ENCODE measurements around the gene PGA4. TPM values are rescaled to one million over a fixed set of nuclear protein-coding genes. Genes with fewer than 3 reads are reported as not detected.

The PGA4 gene
- polyA plus RNA-seq, 3 donors = 1.5 to 33.5 (median 7.0) TPM

DNA sequence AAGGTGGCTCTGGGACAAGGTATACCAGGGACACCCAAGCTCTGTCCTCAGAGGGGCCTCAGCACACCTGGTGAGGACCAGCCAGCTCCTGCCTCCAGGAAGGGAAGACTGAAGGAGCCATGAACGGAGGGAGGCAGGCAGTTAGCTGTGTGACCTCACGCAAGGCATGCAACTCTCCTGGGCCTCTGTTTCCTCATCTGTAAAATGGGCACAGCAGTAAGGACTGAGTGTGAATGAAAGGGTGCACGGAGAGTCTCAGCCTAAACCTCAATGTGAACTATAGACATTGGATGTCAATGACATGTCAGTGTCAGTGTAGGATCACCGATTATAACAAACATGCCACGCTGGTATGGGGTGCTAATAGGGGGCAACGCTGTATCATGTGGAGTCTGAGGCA, 37.2 kb downstream of the PGA4 start:
- Mint-ChIP-seq H3K4me1 (peaks cover 10% of the 10 kb centered on the region), H3K27me3 (ENCODE audit: low read depth in 3 of 3) (peaks cover 0 to 2% (median 1%) of the 10 kb centered on the region in 3 donors), H3K4me3 (no peak overlapping the region), H3K36me3 (no peaks in the 10 kb centered on the region), H3K9me3 (peaks cover 0 to 1% (median 0%) of the 10 kb centered on the region in 7 donors), H3K27ac (no peak overlapping the region)
- H3K9me3 ChIP-seq (replicated peaks in 1 of 2; ENCODE audit: control insufficient read depth in 1 of 2, insufficient read depth in 1 of 2, low read length in 2 of 2) = no peaks in the 10 kb centered on the region
- no peak overlapping the region for H3K4me2 ChIP-seq (replicated peaks; ENCODE audit: extremely low read depth, low read length, poor library complexity, severe bottlenecking)
- H4K20me1 ChIP-seq (ENCODE audit: insufficient read depth, low read length) = no peaks in the 10 kb centered on the region
- H3K36me3 ChIP-seq (replicated peaks in 1 of 2; ENCODE audit: control insufficient read depth in 1 of 2, insufficient read depth in 2 of 2, low read length in 2 of 2) = no peaks in the 10 kb centered on the region
- H3K4me1 ChIP-seq (ENCODE audit: control insufficient read depth in 1 of 2, insufficient read depth in 2 of 2, low read length in 2 of 2) = peaks cover 10 to 12% of the 10 kb centered on the region in 2 donors
- intact Hi-C loops (cut with micrococcal nuclease) = no loop called here
- 100% methylated on average over 1 of the region's 6 CpGs for WGBS (ENCODE audit: insufficient coverage)
- DNase-seq = no peak
- no peak overlapping the region for H3K27ac ChIP-seq (ENCODE audit: low read depth in 1 of 2, low read length in 2 of 2)
- TF ChIP-seq, protein P1, sequence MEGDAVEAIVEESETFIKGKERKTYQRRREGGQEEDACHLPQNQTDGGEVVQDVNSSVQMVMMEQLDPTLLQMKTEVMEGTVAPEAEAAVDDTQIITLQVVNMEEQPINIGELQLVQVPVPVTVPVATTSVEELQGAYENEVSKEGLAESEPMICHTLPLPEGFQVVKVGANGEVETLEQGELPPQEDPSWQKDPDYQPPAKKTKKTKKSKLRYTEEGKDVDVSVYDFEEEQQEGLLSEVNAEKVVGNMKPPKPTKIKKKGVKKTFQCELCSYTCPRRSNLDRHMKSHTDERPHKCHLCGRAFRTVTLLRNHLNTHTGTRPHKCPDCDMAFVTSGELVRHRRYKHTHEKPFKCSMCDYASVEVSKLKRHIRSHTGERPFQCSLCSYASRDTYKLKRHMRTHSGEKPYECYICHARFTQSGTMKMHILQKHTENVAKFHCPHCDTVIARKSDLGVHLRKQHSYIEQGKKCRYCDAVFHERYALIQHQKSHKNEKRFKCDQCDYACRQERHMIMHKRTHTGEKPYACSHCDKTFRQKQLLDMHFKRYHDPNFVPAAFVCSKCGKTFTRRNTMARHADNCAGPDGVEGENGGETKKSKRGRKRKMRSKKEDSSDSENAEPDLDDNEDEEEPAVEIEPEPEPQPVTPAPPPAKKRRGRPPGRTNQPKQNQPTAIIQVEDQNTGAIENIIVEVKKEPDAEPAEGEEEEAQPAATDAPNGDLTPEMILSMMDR (IDR thresholded peaks at IDR 0.05) = no peak
- no peak overlapping the region for H3K4me3 ChIP-seq (replicated peaks in 1 of 3; ENCODE audit: low read depth in 2 of 3, low read length in 3 of 3)
- H3K79me2 ChIP-seq (ENCODE audit: insufficient read depth, low read length) = no peaks in the 10 kb centered on the region
- H2AFZ ChIP-seq (ENCODE audit: insufficient read depth, low read depth, low read length, poor library complexity, severe bottlenecking) = no peak overlapping the region
- no peak overlapping the region for H3K9ac ChIP-seq (ENCODE audit: insufficient read depth, low read length, poor library complexity, severe bottlenecking)
- H3K27me3 ChIP-seq (ENCODE audit: control insufficient read depth in 2 of 2, insufficient read depth in 2 of 2, low read length in 2 of 2) = no peaks in the 10 kb centered on the region

GRCh38 chr11:61264371-61264770, 42.2 kb downstream of the PGA4 start:
- TF ChIP-seq, protein P1 (IDR thresholded peaks at IDR 0.05) = no peak
- Mint-ChIP-seq H3K4me1 (no peaks in the 10 kb centered on the region), H3K27ac (no peak overlapping the region), H3K9me3 (peaks cover 0 to 2% (median 0%) of the 10 kb centered on the region in 7 donors), H3K27me3 (ENCODE audit: low read depth in 3 of 3) (peaks cover 0 to 4% (median 3%) of the 10 kb centered on the region in 3 donors), H3K36me3 (no peaks in the 10 kb centered on the region), H3K4me3 (no peak overlapping the region)
- H3K27ac ChIP-seq (ENCODE audit: low read depth in 1 of 2, low read length in 2 of 2) = no peak overlapping the region
- 97% methylated on average over 4 of the region's 6 CpGs for WGBS (ENCODE audit: insufficient coverage)
- no peaks in the 10 kb centered on the region for H3K79me2 ChIP-seq (ENCODE audit: insufficient read depth, low read length)
- no peaks in the 10 kb centered on the region for H3K9me3 ChIP-seq (replicated peaks in 1 of 2; ENCODE audit: control insufficient read depth in 1 of 2, insufficient read depth in 1 of 2, low read length in 2 of 2)
- intact Hi-C loops (cut with micrococcal nuclease) = no loop called here
- H3K9ac ChIP-seq (ENCODE audit: insufficient read depth, low read length, poor library complexity, severe bottlenecking) = no peak overlapping the region
- no peak overlapping the region for H2AFZ ChIP-seq (ENCODE audit: insufficient read depth, low read depth, low read length, poor library complexity, severe bottlenecking)
- no peaks in the 10 kb centered on the region for H3K4me1 ChIP-seq (ENCODE audit: control insufficient read depth in 1 of 2, insufficient read depth in 2 of 2, low read length in 2 of 2)
- no peak overlapping the region for H3K4me2 ChIP-seq (replicated peaks; ENCODE audit: extremely low read depth, low read length, poor library complexity, severe bottlenecking)
- no peaks in the 10 kb centered on the region for H3K27me3 ChIP-seq (ENCODE audit: control insufficient read depth in 2 of 2, insufficient read depth in 2 of 2, low read length in 2 of 2)
- DNase-seq = no peak
- no peak overlapping the region for H3K4me3 ChIP-seq (replicated peaks in 1 of 3; ENCODE audit: low read depth in 2 of 3, low read length in 3 of 3)
- H3K36me3 ChIP-seq (replicated peaks in 1 of 2; ENCODE audit: control insufficient read depth in 1 of 2, insufficient read depth in 2 of 2, low read length in 2 of 2) = no peaks in the 10 kb centered on the region
- H4K20me1 ChIP-seq (ENCODE audit: insufficient read depth, low read length) = no peaks in the 10 kb centered on the region

Measured in CD14-positive monocyte (primary cell).